Kidney tubule cell (primary cell): ENCODE measurements around the gene AP5B1.

Experiments
- DNase-seq: peaks from one replicate; pipeline ENCODE4 v3.0.0-alpha.2; 2018; ENCODE audit warnings: low spot score

AP5B1 gene

GRCh38 chr11:65801153-65801987 lies 20.6 kb upstream of the AP5B1 start:
- DNase-seq: no peak

GRCh38 chr11:65798882-65799281 lies 18.1 kb upstream of the AP5B1 start:
- DNase-seq: no peak

GRCh38 chr11:65797711-65798110 lies 16.9 kb upstream of the AP5B1 start:
- no peak for DNase-seq

GRCh38 chr11:65796726-65797601 lies 16.2 kb upstream of the AP5B1 start:
- no peak for DNase-seq

- no peak for DNase-seq
Observed at GRCh38 chr11:65794570-65795510, 14.1 kb upstream of the AP5B1 start.

GRCh38 chr11:65793625-65794400 lies 13.0 kb upstream of the AP5B1 start:
- no peak for DNase-seq

GRCh38 chr11:65793144-65793581 lies 12.4 kb upstream of the AP5B1 start:
- peak; percentile 65 for DNase-seq

GRCh38 chr11:65792456-65792855 lies 11.7 kb upstream of the AP5B1 start:
- peak; percentile 48 for DNase-seq

- peak; percentile 31 for DNase-seq
Observed at GRCh38 chr11:65791719-65792213, 11.0 kb upstream of the AP5B1 start.

- DNase-seq: no peak
Observed at GRCh38 chr11:65790902-65791650, 10.3 kb upstream of the AP5B1 start.

- DNase-seq: no peak
Observed at GRCh38 chr11:65790104-65790901, 9.5 kb upstream of the AP5B1 start.

- no peak for DNase-seq
Observed at GRCh38 chr11:65789230-65790103, 8.7 kb upstream of the AP5B1 start.

- no peak for DNase-seq
Observed at GRCh38 chr11:65788821-65789220, 8.0 kb upstream of the AP5B1 start.

- DNase-seq: no peak
Observed at GRCh38 chr11:65787649-65788622, 7.2 kb upstream of the AP5B1 start.

- DNase-seq: peak; percentile 75
Observed at GRCh38 chr11:65786786-65787636, 6.2 kb upstream of the AP5B1 start, which contains the start of gene OVOL1. OVOL1 (plus strand) TSS chr11:65787063; CDS start chr11:65787374, 311 bp downstream.
